Stimulated activated CD8-positive, alpha-beta memory T cell treated with anti-CD3 and anti-CD28 coated beads, Interleukin-4, amount 100 ng/mL, for 4 hours (primary cell): ENCODE measurements around the gene CALML4.
"Not testable (repeated sequence)": the region's sequence is repeated elsewhere in the genome, so short reads cannot be mapped to it uniquely, and the experiment has no call there.

ENCODE experiments used
- DNase-seq, 2 donors: peaks; one replicate each; pipeline ENCODE4 v3.0.0-alpha.2; 2020; ENCODE audit warnings: low read depth in 2 of 2, low spot score in 1 of 2

The CALML4 gene

GRCh38 chr15:68192804-68193486, 12.2 kb downstream of the CALML4 start:
- no peak for DNase-seq

GRCh38 chr15:68192117-68192516, 13.0 kb downstream of the CALML4 start:
- no peak for DNase-seq

GRCh38 chr15:68191555-68191954, 13.6 kb downstream of the CALML4 start:
- DNase-seq = no peak

- DNase-seq = no peak
Measured at GRCh38 chr15:68190048-68190447, 15.1 kb downstream of the CALML4 start.

- DNase-seq = no peak
Measured at GRCh38 chr15:68188647-68189046, 16.5 kb downstream of the CALML4 start.

- no peak for DNase-seq
Measured at GRCh38 chr15:68187559-68187958, 17.6 kb downstream of the CALML4 start.

- no peak for DNase-seq
Measured at GRCh38 chr15:68186671-68187397, 18.3 kb downstream of the CALML4 start.

- DNase-seq = no peak
Measured at GRCh38 chr15:68184616-68185480, 20.3 kb downstream of the CALML4 start.

GRCh38 chr15:68183616-68184315, 21.4 kb downstream of the CALML4 start:
- DNase-seq = no peak

- no peak for DNase-seq
Measured at GRCh38 chr15:68177742-68178141, 27.4 kb downstream of the CALML4 start.

- no peak for DNase-seq
Measured at GRCh38 chr15:68176601-68177000, 28.5 kb downstream of the CALML4 start.

GRCh38 chr15:68175526-68175925, 29.6 kb downstream of the CALML4 start:
- no peak for DNase-seq

GRCh38 chr15:68173119-68173518, 32.0 kb downstream of the CALML4 start:
- DNase-seq = no peak

- not testable (repeated sequence) for DNase-seq
Measured at GRCh38 chr15:68172037-68172436, 33.1 kb downstream of the CALML4 start.

GRCh38 chr15:68166847-68167246, 38.3 kb downstream of the CALML4 start:
- no peak for DNase-seq

GRCh38 chr15:68163191-68163590, 41.9 kb downstream of the CALML4 start:
- no peak for DNase-seq

- DNase-seq = no peak
Measured at GRCh38 chr15:68158046-68158628, 47.0 kb downstream of the CALML4 start.

- DNase-seq = no peak
Measured at GRCh38 chr15:68157074-68157473, 48.1 kb downstream of the CALML4 start.

GRCh38 chr15:68154923-68155559, 50.1 kb downstream of the CALML4 start:
- no peak for DNase-seq

GRCh38 chr15:68152342-68152741, 52.8 kb downstream of the CALML4 start:
- no peak for DNase-seq
